Measurements from ENCODE around the gene SFSWAP. TPM values are rescaled to one million over a fixed set of nuclear protein-coding genes. Genes with fewer than 3 reads are reported as not detected.

SFSWAP gene
- total RNA-seq, 1 experiment from 2014 or later, result 48.1 TPM

DNA sequence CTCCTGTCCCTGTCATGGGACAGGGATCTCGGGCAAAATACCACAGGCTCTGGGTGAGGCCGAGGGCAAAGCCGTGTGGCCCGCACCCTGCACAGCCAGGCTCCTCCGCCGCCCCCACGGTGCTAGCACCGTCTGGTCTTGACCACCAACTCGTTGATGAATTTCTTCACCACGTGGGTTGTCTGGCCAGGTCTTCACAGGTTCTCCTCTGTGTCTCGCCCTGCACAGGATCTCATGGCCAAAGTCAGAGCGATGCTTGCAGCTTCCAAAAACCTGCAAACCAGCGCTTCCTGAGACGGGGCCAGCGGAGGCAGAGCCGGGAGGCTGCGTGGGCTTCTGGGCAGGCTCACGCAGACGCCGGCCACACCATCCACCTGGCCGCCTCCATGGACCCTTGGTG, 88.3 kb downstream of the SFSWAP start:
- H3K36me3 Mint-ChIP-seq (ENCODE audit: insufficient read depth in 1 of 3, low read depth in 3 of 3), result peaks cover 30 to 54% (median 42%) of the 10 kb centered on the region in 3 experiments
- TF ChIP-seq CTCF (conservative IDR thresholded peaks at IDR 0.05), result no peak
- Histone ChIP-seq H3K56ac (ENCODE audit: insufficient read length, low read depth, low read length) (no peak overlapping the region), H2BK5ac (ENCODE audit: insufficient read length, low read length) (no peak overlapping the region), H3K23ac (ENCODE audit: insufficient read length, low read depth, low read length) (no peak overlapping the region), H4K8ac (replicated peaks; ENCODE audit: insufficient read length, low read depth, low read length) (no peak overlapping the region), H3K79me2 (ENCODE audit: insufficient read depth, low read length) (no peaks in the 10 kb centered on the region), H3K27me3 (ENCODE audit: insufficient read depth, low read length) (no peaks in the 10 kb centered on the region), H2BK15ac (ENCODE audit: low read depth, low read length) (no peak overlapping the region), H3K9ac (ENCODE audit: extremely low read depth, insufficient read length, low read length) (no peak overlapping the region), H2AK5ac (ENCODE audit: insufficient read length, low read length) (no peak overlapping the region), H4K20me1 (ENCODE audit: control insufficient read depth, insufficient read depth, insufficient read length) (no peaks in the 10 kb centered on the region), H3K79me1 (ENCODE audit: insufficient read depth, low read depth, low read length, poor library complexity, severe bottlenecking) (no peaks in the 10 kb centered on the region), H4K5ac (ENCODE audit: insufficient read length, low read depth, low read length) (no peak overlapping the region), H2AFZ (ENCODE audit: low read length) (no peak overlapping the region), H4K91ac (ENCODE audit: insufficient read length, low read depth, low read length) (no peak overlapping the region), H2BK12ac (ENCODE audit: insufficient read length, low read depth, low read length) (no peak overlapping the region), H3K4me1 (ENCODE audit: insufficient read depth, low read length) (no peaks in the 10 kb centered on the region), H2BK120ac (ENCODE audit: low read depth, low read length, poor library complexity, severe bottlenecking) (no peak overlapping the region), H3K4ac (ENCODE audit: low read depth, low read length) (no peak overlapping the region), H3T11ph (ENCODE audit: low read length) (no peak overlapping the region), H3K27ac (ENCODE audit: insufficient read length, low read depth, low read length) (no peak overlapping the region), H3K14ac (ENCODE audit: insufficient read depth, low read length) (no peak overlapping the region), H3K18ac (ENCODE audit: insufficient read length, low read depth, low read length) (no peak overlapping the region), H2BK20ac (ENCODE audit: low read depth, low read length, poor library complexity, severe bottlenecking) (no peak overlapping the region), H3K9me3 (ENCODE audit: control insufficient read depth, low read depth, low read length) (no peaks in the 10 kb centered on the region), H3K23me2 (ENCODE audit: insufficient read length, low read depth, low read length, poor library complexity, severe bottlenecking) (no peaks in the 10 kb centered on the region), H3K4me2 (ENCODE audit: insufficient read depth, insufficient read length, low read length) (no peak overlapping the region)
- no peak overlapping the region for H3K4me3 Mint-ChIP-seq
- peaks cover 20 to 22% of the 10 kb centered on the region in 2 experiments for H3K4me1 Mint-ChIP-seq
- H3K9me3 Mint-ChIP-seq, result no peaks in the 10 kb centered on the region
- peak overlapping the region in 1 of 3 experiments; percentile 29; a peak in 2 of 7 replicates for H3K27ac Mint-ChIP-seq
- no peak for DNase-seq
- WGBS (ENCODE audit: extremely low coverage, insufficient read length, low lambda C conversion rate), result no CpG with 5 or more reads among the region's 21 CpGs
- no peaks in the 10 kb centered on the region for H3K27me3 Mint-ChIP-seq (ENCODE audit: low read depth)

Measured in H9 (cell line).